Liver (tissue), 9 donors: ENCODE measurements around the gene TXLNA. TPM values are rescaled to one million over a fixed set of nuclear protein-coding genes. Genes with fewer than 3 reads are reported as not detected.
"Not testable (repeated sequence)": the region's sequence is repeated elsewhere in the genome, so short reads cannot be mapped to it uniquely, and the experiment has no call there.

Experiments used
- DNase-seq: peaks from one replicate; pipeline ENCODE4 v3.0.0-alpha.2; 2017; ENCODE audit warnings: low spot score
- H3K27ac ChIP-seq, 2 donors: one replicate each; pipeline ENCODE4 v1.7.0; 2013; ENCODE audit warnings: inconsistent platforms in 2 of 2, low read length in 2 of 2, control low read depth in 1 of 2, low read depth in 1 of 2, mild to moderate bottlenecking in 1 of 2
- H3K27me3 ChIP-seq, 4 donors: one replicate each; pipeline versions ENCODE4 v1.6.1 to v1.7.0; 2013; ENCODE audit warnings: low read length in 3 of 4, inconsistent platforms in 1 of 4, mild to moderate bottlenecking in 1 of 4, moderate library complexity in 1 of 4; ENCODE audit not compliant: control insufficient read depth in 4 of 4, insufficient read depth in 4 of 4
- H3K36me3 ChIP-seq, 4 donors: one replicate each; pipeline versions ENCODE4 v1.6.1 to v1.7.0; 2013; ENCODE audit warnings: low read length in 3 of 4, mild to moderate bottlenecking in 3 of 4, low read depth in 1 of 4, moderate library complexity in 1 of 4; ENCODE audit not compliant: control insufficient read depth in 4 of 4, insufficient read depth in 3 of 4
- H3K4me1 ChIP-seq, 4 donors: one replicate each; pipeline versions ENCODE4 v1.6.1 to v1.7.0; 2013; ENCODE audit warnings: low read length in 3 of 4, mild to moderate bottlenecking in 3 of 4, moderate library complexity in 1 of 4; ENCODE audit not compliant: control insufficient read depth in 4 of 4, insufficient read depth in 4 of 4
- H3K4me3 ChIP-seq, 3 donors: one replicate each; pipeline versions ENCODE4 v1.6.1 to v1.7.0; 2013; ENCODE audit warnings: low read length in 3 of 3, control low read depth in 1 of 3, low read depth in 1 of 3, mild to moderate bottlenecking in 1 of 3
- H3K9ac ChIP-seq, 2 donors: one replicate each; pipeline ENCODE4 v1.7.0; 2013; ENCODE audit warnings: low read length in 2 of 2, mild to moderate bottlenecking in 2 of 2, moderate library complexity in 2 of 2, control low read depth in 1 of 2, low read depth in 1 of 2
- H3K9me3 ChIP-seq, 4 donors: one replicate each; pipeline versions ENCODE4 v1.6.1 to v1.7.0; 2013; ENCODE audit warnings: low read length in 3 of 4; ENCODE audit not compliant: control insufficient read depth in 4 of 4
- EGR1 ChIP-seq, 2 donors: IDR thresholded peaks; 2 replicates each; pipeline ENCODE4 v1.6.1; 2016 to 2018; ENCODE audit warnings: antibody characterized with exemption in 2 of 2, low read depth in 2 of 2
- FOXA1 ChIP-seq: IDR thresholded peaks from 2 replicates; pipeline ENCODE4 v1.6.1; 2016; ENCODE audit warnings: antibody characterized with exemption
- FOXA2 ChIP-seq: IDR thresholded peaks from 2 replicates; pipeline ENCODE4 v1.6.1; 2016; ENCODE audit warnings: antibody characterized with exemption
- GABPA ChIP-seq, 2 donors: IDR thresholded peaks in 1 of 2; conservative IDR thresholded peaks in 1 of 2; 2 replicates each; pipeline ENCODE4 v1.6.1; 2016; ENCODE audit warnings: antibody characterized with exemption in 2 of 2, mild to moderate bottlenecking in 1 of 2, moderate library complexity in 1 of 2
- HNF4A ChIP-seq, 2 donors: conservative IDR thresholded peaks; 2 replicates each; pipeline ENCODE4 v1.6.1; 2016; ENCODE audit warnings: antibody characterized with exemption in 2 of 2, mild to moderate bottlenecking in 2 of 2
- HNF4G ChIP-seq: IDR thresholded peaks from 2 replicates; pipeline ENCODE4 v1.6.1; 2016; ENCODE audit warnings: antibody characterized with exemption
- JUND ChIP-seq, 2 donors: IDR thresholded peaks; 2 replicates each; pipeline ENCODE4 v1.6.1; 2016; ENCODE audit warnings: antibody characterized with exemption in 2 of 2
- NR2F2 ChIP-seq: IDR thresholded peaks from 2 replicates; pipeline ENCODE4 v1.6.1; 2016; ENCODE audit warnings: antibody characterized with exemption
- RAD21 ChIP-seq, 2 donors: IDR thresholded peaks; 2 replicates each; pipeline ENCODE4 v1.6.1; 2016; ENCODE audit warnings: antibody characterized with exemption in 2 of 2, mild to moderate bottlenecking in 2 of 2
- RXRA ChIP-seq, 2 donors: IDR thresholded peaks; 2 replicates each; pipeline ENCODE4 v1.6.1; 2017 to 2018; ENCODE audit warnings: antibody characterized with exemption in 2 of 2, mild to moderate bottlenecking in 1 of 2
- SP1 ChIP-seq: IDR thresholded peaks from 2 replicates; pipeline ENCODE4 v1.6.1; 2018; ENCODE audit warnings: antibody characterized with exemption, mild to moderate bottlenecking
- TAF1 ChIP-seq: conservative IDR thresholded peaks from 2 replicates; pipeline ENCODE4 v1.6.1; 2016; ENCODE audit warnings: antibody characterized with exemption, mild to moderate bottlenecking
- YY1 ChIP-seq: IDR thresholded peaks from 2 replicates; pipeline ENCODE4 v1.6.1; 2016; ENCODE audit warnings: antibody characterized with exemption, mild to moderate bottlenecking
- WGBS: extraction: QIAGEN DNeasy Blood & Tissue Kit; methylation state at CpG from one replicate; pipeline ENCODE4 v1.1.7; 2013; 5-methylcytosine and 5-hydroxymethylcytosine counted together
- polyA plus RNA-seq, 2 donors: library from polyadenylated mRNA; stranded (reverse) in 1 of 2; unstranded in 1 of 2; fragments of 200-250 nt in 1 of 2; fragments of >200 nt in 1 of 2; fragmentation: Nextera tagmentation in 1 of 2; extraction: Ambion mirVana in 1 of 2; gene quantifications; one replicate each; pipeline versions ENCODE4 v1.2.1 to v1.2.3, GENCODE V29; 2013 to 2015
- total RNA-seq, 2 donors: library from RNA; depleted of rRNA; stranded (reverse); fragments of >200 nt; gene quantifications; one replicate each; pipeline ENCODE4 v1.2.3, GENCODE V29; 2014
- TF ChIP-seq, protein P1 (sequence below): IDR thresholded peaks from 2 replicates; pipeline ENCODE4 v1.6.1; 2016; ENCODE audit warnings: antibody characterized with exemption
- TF ChIP-seq, protein P2 (sequence below): IDR thresholded peaks from 2 replicates; pipeline ENCODE4 v1.6.1; 2016; ENCODE audit warnings: antibody characterized with exemption
- TF ChIP-seq, protein P3 (sequence below): IDR thresholded peaks from 2 replicates; pipeline ENCODE4 v1.6.1; 2016; ENCODE audit warnings: antibody characterized with exemption
- TF ChIP-seq, protein P4 (sequence below): fragments of 150-350 bp; IDR thresholded peaks from 2 replicates; pipeline ENCODE4 v1.5.1; 2017; ENCODE audit warnings: improper control_type of control experiment, low read depth, low read length; ENCODE audit not compliant: missing input control
- TF ChIP-seq, protein P5 (sequence below): IDR thresholded peaks from 2 replicates; pipeline ENCODE4 v1.6.1; 2016; ENCODE audit warnings: antibody characterized with exemption, mild to moderate bottlenecking
- donor health status: healthy.
- donor health status: healthy.
- donor health status: healthy.
- donor health status: healthy.
- donor health status: healthy.

The TXLNA gene
- total and polyA plus RNA-seq, 4 donors: 17.9 to 46.7 (median 28.9) TPM

DNA sequence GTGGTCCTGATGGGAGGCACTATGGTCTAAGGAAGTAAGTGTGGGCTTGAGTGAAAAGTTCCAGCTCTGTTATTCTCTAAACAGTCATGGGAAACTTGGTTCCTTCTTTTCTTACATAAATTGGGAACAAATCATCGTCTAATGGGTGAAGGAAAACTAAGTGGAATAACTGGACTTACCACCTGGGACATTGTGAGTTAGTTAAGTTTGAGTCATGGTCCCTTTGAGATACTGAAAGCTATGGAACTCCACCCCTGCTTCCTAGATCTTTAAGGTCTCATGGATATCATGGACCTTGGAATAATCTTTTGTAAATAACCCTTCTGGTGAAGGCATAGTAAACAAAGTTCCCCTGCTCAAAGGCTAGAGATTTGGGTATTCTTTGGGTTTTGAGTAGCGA lies 16.1 kb upstream of the TXLNA start:
- WGBS: 95% methylated on average over 2 of the region's 2 CpGs
- peaks cover 0 to 13% (median 8%) of the 10 kb centered on the region in 4 donors for H3K4me1 ChIP-seq
- DNase-seq: no peak

DNA sequence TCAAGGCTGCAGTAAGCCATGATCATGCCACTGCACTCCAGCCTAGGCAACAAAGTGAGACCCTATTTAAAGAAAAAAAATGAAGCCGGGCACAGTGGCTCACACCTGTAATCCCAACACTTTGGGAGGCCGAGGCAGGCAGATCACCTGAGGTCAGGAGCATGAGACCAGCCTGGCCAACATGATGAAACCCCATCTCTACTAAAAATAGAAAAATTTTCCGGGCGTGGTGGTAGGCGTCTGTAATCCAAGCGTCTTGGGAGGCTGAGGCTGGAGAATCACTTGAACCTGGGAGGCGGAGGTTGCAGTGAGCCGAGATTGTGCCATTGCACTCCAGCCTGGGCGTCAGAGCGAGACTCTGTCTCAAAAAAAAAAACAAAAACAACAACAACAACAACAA lies 13.8 kb upstream of the TXLNA start:
- not testable (repeated sequence) for H3K4me3 ChIP-seq, H3K4me1 ChIP-seq, H3K9me3 ChIP-seq, DNase-seq, H3K9ac ChIP-seq, H3K27ac ChIP-seq, H3K27me3 ChIP-seq
- H3K36me3 ChIP-seq: peaks cover 19 to 69% (median 49%) of the 10 kb centered on the region in 4 donors
- 97% methylated on average over 10 of the region's 10 CpGs for WGBS

More for the DNA sequence above, 16.1 kb upstream of the TXLNA start:
- H3K27me3 ChIP-seq: no peaks in the 10 kb centered on the region
- TF ChIP-seq NR2F2 (no peak), HNF4A (conservative IDR thresholded peaks at IDR 0.05) (no peak), EGR1 (IDR thresholded peaks at IDR 0.05; ENCODE audit: low read depth in 2 of 2) (no peak), YY1 (no peak), RAD21 (IDR thresholded peaks at IDR 0.05) (no peak), RXRA (IDR thresholded peaks at IDR 0.05) (no peak), TAF1 (no peak), SP1 (no peak), HNF4G (no peak), JUND (IDR thresholded peaks at IDR 0.05) (no peak), GABPA (IDR thresholded peaks at IDR 0.05 in 1 of 2, conservative IDR thresholded peaks at IDR 0.05 in 1 of 2) (no peak), FOXA2 (no peak), FOXA1 (no peak)
- TF ChIP-seq, protein P1, sequence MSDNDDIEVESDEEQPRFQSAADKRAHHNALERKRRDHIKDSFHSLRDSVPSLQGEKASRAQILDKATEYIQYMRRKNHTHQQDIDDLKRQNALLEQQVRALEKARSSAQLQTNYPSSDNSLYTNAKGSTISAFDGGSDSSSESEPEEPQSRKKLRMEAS: no peak
- TF ChIP-seq, protein P2, sequence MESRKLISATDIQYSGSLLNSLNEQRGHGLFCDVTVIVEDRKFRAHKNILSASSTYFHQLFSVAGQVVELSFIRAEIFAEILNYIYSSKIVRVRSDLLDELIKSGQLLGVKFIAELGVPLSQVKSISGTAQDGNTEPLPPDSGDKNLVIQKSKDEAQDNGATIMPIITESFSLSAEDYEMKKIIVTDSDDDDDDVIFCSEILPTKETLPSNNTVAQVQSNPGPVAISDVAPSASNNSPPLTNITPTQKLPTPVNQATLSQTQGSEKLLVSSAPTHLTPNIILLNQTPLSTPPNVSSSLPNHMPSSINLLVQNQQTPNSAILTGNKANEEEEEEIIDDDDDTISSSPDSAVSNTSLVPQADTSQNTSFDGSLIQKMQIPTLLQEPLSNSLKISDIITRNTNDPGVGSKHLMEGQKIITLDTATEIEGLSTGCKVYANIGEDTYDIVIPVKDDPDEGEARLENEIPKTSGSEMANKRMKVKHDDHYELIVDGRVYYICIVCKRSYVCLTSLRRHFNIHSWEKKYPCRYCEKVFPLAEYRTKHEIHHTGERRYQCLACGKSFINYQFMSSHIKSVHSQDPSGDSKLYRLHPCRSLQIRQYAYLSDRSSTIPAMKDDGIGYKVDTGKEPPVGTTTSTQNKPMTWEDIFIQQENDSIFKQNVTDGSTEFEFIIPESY: no peak
- TF ChIP-seq, protein P3, sequence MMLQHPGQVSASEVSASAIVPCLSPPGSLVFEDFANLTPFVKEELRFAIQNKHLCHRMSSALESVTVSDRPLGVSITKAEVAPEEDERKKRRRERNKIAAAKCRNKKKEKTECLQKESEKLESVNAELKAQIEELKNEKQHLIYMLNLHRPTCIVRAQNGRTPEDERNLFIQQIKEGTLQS: no peak
- TF ChIP-seq, protein P4, sequence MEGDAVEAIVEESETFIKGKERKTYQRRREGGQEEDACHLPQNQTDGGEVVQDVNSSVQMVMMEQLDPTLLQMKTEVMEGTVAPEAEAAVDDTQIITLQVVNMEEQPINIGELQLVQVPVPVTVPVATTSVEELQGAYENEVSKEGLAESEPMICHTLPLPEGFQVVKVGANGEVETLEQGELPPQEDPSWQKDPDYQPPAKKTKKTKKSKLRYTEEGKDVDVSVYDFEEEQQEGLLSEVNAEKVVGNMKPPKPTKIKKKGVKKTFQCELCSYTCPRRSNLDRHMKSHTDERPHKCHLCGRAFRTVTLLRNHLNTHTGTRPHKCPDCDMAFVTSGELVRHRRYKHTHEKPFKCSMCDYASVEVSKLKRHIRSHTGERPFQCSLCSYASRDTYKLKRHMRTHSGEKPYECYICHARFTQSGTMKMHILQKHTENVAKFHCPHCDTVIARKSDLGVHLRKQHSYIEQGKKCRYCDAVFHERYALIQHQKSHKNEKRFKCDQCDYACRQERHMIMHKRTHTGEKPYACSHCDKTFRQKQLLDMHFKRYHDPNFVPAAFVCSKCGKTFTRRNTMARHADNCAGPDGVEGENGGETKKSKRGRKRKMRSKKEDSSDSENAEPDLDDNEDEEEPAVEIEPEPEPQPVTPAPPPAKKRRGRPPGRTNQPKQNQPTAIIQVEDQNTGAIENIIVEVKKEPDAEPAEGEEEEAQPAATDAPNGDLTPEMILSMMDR: no peak
- TF ChIP-seq, protein P5, sequence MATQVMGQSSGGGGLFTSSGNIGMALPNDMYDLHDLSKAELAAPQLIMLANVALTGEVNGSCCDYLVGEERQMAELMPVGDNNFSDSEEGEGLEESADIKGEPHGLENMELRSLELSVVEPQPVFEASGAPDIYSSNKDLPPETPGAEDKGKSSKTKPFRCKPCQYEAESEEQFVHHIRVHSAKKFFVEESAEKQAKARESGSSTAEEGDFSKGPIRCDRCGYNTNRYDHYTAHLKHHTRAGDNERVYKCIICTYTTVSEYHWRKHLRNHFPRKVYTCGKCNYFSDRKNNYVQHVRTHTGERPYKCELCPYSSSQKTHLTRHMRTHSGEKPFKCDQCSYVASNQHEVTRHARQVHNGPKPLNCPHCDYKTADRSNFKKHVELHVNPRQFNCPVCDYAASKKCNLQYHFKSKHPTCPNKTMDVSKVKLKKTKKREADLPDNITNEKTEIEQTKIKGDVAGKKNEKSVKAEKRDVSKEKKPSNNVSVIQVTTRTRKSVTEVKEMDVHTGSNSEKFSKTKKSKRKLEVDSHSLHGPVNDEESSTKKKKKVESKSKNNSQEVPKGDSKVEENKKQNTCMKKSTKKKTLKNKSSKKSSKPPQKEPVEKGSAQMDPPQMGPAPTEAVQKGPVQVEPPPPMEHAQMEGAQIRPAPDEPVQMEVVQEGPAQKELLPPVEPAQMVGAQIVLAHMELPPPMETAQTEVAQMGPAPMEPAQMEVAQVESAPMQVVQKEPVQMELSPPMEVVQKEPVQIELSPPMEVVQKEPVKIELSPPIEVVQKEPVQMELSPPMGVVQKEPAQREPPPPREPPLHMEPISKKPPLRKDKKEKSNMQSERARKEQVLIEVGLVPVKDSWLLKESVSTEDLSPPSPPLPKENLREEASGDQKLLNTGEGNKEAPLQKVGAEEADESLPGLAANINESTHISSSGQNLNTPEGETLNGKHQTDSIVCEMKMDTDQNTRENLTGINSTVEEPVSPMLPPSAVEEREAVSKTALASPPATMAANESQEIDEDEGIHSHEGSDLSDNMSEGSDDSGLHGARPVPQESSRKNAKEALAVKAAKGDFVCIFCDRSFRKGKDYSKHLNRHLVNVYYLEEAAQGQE: no peak
- no peak overlapping the region for H3K9ac ChIP-seq
- H3K27ac ChIP-seq: no peak overlapping the region
- H3K36me3 ChIP-seq: peaks cover 19 to 57% (median 42%) of the 10 kb centered on the region in 4 donors
- H3K4me3 ChIP-seq: no peak overlapping the region
- H3K9me3 ChIP-seq: no peaks in the 10 kb centered on the region
